MG63 (cell line): ENCODE measurements around the gene MOSMO. TPM values are rescaled to one million over a fixed set of nuclear protein-coding genes. Genes with fewer than 3 reads are reported as not detected.
A peak's percentile ranks its signal among the peaks of the same experiment; 100 is the strongest.

Experiments
- DNase-seq: peaks from one replicate; pipeline ENCODE4 v3.0.0-alpha.2; 2020
- H3K27me3 ChIP-seq: fragments of 250-450 bp; sonication (Bioruptor Pico); 2 replicates; pipeline ENCODE4 v1.5.1; 2020; ENCODE audit warnings: mild to moderate bottlenecking, moderate library complexity
- H3K36me3 ChIP-seq: fragments of 250-450 bp; sonication (Bioruptor Pico); 2 replicates; pipeline ENCODE4 v1.5.1; 2020; ENCODE audit warnings: mild to moderate bottlenecking, moderate library complexity
- H3K4me3 ChIP-seq: fragments of 250-450 bp; sonication (Bioruptor Pico); 2 replicates; pipeline ENCODE4 v1.5.1; 2020; ENCODE audit warnings: mild to moderate bottlenecking, moderate library complexity
- H3K9me3 ChIP-seq: fragments of 250-450 bp; sonication (Bioruptor Pico); 2 replicates; pipeline ENCODE4 v1.5.1; 2020; ENCODE audit warnings: mild to moderate bottlenecking, moderate library complexity
- total RNA-seq: library from RNA; depleted of rRNA; stranded (reverse); fragments of >200 nt; shearing (Covaris generic); gene quantifications from 2 replicates; pipeline ENCODE4 v1.2.3, GENCODE V29; 2014; ENCODE audit warnings: low replicate concordance

The MOSMO gene
- total RNA-seq, 1 experiment from 2014 or later = 17.6 TPM

- Histone ChIP-seq H3K36me3 (peaks cover 26% of the 10 kb centered on the region; the same call in 1 of the 2 replicates), H3K9me3 (peaks cover 19% of the 10 kb centered on the region), H3K27me3 (no peaks in the 10 kb centered on the region), H3K4me3 (no peak overlapping the region)
- DNase-seq = no peak
Measured at GRCh38 chr16:22063888-22064467, 56.1 kb downstream of the MOSMO start.

DNA sequence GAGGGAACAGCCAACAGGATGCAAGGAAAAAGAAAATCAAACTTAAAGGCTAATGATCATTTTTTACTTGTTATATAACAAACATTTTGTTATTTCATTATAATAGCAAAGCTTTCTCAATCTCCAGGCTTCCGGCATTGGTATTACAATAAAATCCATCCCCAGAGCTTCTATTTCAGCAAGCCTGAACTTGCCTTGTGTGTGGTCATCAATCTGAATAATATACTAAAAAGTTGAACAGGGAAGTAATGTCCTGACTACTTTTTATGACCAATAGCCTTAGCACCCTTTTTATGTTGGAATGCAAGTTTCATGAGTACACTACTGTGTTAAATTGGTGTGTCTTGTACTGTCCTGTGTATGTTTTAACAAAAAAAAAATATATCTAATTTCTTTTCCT, 57.3 kb downstream of the MOSMO start:
- Histone ChIP-seq H3K9me3 (peaks cover 19% of the 10 kb centered on the region), H3K4me3 (no peak overlapping the region), H3K27me3 (no peaks in the 10 kb centered on the region), H3K36me3 (peaks cover 26% of the 10 kb centered on the region; the same call in 1 of the 2 replicates)
- DNase-seq = no peak

DNA sequence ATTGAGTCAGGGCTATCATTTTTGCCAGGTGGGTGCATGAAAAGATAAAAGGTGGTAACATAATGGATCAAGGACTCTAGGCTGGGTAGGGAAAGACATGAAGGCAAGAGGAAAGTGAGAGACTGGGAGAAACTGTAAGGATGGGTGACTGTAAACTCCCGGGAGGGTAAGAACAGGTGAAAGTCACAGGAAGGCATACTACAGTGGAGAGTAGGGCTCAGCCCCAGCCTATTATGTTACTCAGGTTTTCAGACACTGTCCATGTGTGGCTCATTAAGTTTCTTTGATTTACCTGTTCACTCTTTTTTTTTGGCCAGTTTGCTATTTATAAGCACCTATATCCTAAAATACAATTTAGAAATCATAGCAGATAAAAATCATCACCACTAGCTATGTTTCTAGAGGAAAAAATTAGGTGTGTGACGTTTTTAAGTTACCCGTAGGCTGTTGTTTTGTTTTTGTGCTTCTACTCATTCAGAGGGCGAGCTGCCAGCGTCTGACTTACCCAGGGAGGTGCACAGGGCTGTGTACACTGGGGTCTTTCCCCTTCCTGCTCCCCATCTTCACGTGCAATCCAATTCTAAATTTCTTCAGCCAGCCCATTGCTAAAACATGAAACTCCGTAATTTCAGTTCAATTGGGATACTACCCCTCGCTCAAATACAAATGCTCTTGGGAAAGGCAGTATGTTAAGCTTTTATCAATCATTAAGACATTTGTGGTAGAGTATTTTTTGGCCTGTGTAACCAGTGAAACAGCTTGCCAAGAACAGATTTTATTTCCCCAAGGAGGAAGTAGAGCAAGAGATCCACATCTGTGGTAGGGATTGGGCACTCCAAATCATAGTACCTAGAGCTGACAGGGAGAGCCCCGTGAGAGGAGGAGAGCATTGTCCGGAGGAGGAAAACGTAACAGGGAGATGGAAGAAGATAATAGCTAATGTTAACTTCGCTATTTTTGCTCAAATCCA, 62.7 kb downstream of the MOSMO start:
- peaks cover 21% of the 10 kb centered on the region for H3K36me3 ChIP-seq
- H3K27me3 ChIP-seq = no peaks in the 10 kb centered on the region
- DNase-seq = peak; percentile 16
- no peak overlapping the region for H3K4me3 ChIP-seq
- peaks cover 19% of the 10 kb centered on the region for H3K9me3 ChIP-seq

DNA sequence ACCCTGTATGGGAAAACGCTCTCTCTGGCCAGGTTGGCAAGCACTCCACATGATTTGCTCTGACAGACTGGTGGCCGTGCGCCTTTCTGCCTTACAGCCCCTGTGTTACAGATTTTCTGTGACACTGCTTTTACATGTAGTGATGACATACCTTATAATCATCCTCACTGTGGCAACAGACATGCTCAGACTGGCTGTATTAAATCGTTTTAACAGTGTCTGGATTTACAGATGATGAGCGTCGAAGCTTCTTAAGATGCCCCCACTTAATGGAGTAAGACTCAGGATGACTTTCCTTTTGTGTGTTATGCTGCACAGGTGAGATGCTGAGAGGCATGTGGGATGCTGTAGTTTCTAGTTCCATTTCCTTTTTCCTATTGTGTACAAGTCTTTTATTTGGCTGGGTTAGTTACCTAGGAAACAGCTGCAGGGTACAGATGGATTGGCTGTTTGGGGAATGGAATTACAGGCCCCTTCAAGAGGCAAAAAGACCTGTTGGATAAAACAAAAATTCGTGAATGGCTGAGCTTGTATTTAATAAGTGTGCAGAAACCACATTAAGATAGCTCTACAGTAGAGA, 63.5 kb downstream of the MOSMO start:
- H3K4me3 ChIP-seq = no peak overlapping the region
- H3K36me3 ChIP-seq = peaks cover 20% of the 10 kb centered on the region
- peaks cover 15% of the 10 kb centered on the region for H3K9me3 ChIP-seq
- no peaks in the 10 kb centered on the region for H3K27me3 ChIP-seq
- no peak for DNase-seq

GRCh38 chr16:22073350-22073749, 65.4 kb downstream of the MOSMO start:
- Histone ChIP-seq H3K4me3 (no peak overlapping the region), H3K9me3 (no peaks in the 10 kb centered on the region; the same call in 1 of the 2 replicates), H3K27me3 (no peaks in the 10 kb centered on the region), H3K36me3 (peaks cover 11% of the 10 kb centered on the region)
- DNase-seq = no peak

GRCh38 chr16:22075043-22075757, 67.3 kb downstream of the MOSMO start:
- H3K27me3 ChIP-seq = no peaks in the 10 kb centered on the region
- H3K4me3 ChIP-seq = no peak overlapping the region
- peak; percentile 24 for DNase-seq
- no peaks in the 10 kb centered on the region; the same call in 1 of the 2 replicates for H3K9me3 ChIP-seq
- peaks cover 18% of the 10 kb centered on the region for H3K36me3 ChIP-seq

DNA sequence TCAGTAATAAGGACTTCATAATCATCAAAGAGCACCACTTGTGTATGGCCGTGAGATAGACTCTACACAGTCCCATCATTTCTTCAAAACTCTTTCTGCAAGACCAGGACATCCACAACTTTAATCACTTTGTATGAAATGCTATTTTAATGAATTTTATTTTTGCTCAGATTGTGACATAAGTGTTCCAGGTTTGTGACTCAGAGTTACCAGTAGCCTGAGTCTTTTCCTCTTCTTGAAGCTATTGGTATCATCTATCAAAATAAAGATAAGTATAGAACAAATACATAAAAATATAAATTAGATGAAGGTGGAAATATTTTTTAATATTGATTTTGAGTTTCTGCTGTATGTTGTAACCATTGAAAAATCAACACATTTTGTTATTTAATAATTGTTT, 67.9 kb downstream of the MOSMO start:
- no peaks in the 10 kb centered on the region; the same call in 1 of the 2 replicates for H3K9me3 ChIP-seq
- no peak overlapping the region for H3K4me3 ChIP-seq
- H3K36me3 ChIP-seq = peaks cover 18% of the 10 kb centered on the region
- DNase-seq = no peak
- no peaks in the 10 kb centered on the region for H3K27me3 ChIP-seq

DNA sequence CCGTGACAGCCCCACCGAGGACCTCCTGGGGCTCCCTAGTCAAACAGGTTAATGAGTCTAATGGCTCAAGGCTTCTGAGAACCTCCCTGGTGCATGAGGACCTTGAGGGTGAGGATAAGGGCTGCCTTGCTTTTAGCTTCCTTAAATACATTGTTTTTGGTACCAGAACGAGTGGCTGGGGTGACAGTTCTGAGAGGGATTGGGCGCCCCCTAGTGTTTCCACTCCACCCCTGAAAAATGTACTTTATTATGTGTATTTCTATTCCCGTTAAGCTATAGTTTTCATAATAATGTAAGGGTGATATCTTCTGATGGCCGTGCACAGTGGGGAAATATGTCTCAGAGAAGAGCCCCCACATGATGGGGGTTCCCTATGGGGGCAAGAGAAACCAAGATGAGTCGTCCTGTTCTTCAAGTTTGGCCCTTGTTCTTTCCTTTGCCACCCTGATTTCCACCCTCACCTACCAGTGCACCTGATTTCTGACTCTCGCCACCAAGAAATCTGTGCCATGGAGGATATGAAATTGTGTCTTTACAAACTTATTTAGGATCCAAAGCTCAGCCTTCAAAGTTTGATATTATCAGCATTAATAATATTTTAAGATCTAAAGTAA, 69.9 kb downstream of the MOSMO start:
- H3K9me3 ChIP-seq = no peaks in the 10 kb centered on the region; the same call in 1 of the 2 replicates
- no peak overlapping the region for H3K4me3 ChIP-seq
- DNase-seq = peak; percentile 45
- no peaks in the 10 kb centered on the region for H3K27me3 ChIP-seq
- peaks cover 21% of the 10 kb centered on the region for H3K36me3 ChIP-seq

DNA sequence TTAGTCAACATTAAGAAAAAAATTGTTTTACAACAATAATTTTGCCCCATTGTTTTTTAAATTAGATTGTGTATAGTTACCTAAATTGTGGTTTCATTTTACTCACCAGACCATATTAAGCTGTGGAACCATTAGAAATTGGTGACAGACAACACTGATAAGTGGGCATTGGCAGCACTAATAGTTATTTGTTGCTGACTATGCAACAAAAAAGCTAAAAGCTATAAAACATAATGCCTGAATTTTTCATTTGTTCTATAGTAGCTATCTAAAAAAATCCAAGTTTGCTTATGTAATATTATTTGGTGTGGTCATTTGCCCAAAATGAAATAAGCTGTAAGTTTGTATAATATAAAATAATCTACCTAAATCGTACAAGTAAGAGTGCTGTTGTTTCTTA, 70.7 kb downstream of the MOSMO start:
- Histone ChIP-seq H3K4me3 (no peak overlapping the region), H3K27me3 (no peaks in the 10 kb centered on the region), H3K9me3 (no peaks in the 10 kb centered on the region; the same call in 1 of the 2 replicates), H3K36me3 (peaks cover 21% of the 10 kb centered on the region)
- DNase-seq = no peak

DNA sequence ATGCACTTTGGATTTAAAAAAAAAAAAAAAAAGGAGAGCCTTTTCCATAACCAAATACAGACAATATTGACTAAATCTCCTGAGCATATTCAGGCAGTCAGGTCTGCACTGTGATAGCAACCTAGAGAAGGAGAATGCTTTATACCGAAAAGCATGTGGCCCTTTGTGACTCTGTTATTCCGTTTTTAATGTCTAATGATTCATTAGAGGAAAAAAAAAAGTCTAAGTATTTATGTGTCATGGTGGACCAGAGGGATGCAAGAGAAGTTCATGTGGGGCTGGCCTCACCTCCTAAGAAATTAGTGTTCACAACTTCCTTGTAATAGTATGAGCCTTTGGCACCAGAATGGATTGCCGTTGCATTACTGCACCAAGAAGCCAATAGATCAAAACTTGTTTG, 73.1 kb downstream of the MOSMO start:
- no peak overlapping the region for H3K4me3 ChIP-seq
- peaks cover 13% of the 10 kb centered on the region for H3K36me3 ChIP-seq
- no peak for DNase-seq
- H3K27me3 ChIP-seq = no peaks in the 10 kb centered on the region
- H3K9me3 ChIP-seq = no peaks in the 10 kb centered on the region

DNA sequence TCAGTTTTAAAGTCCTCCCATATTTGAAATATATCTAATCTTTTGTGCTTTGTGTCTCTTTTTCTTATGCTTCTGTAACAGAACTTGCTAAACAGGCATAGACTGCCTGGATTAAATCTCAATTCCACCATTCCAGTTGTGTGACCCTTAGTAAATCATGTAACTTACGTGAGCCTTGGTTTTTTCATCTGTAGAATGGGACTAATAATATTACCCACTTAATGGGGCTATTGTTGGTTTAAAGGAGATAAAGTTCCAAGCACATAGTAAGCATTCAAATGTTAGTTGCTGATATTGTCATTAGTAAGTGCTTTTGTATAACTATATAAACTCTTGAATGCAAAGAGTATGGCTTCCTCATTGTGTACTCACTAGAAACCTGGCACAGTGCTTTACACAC, 78.5 kb downstream of the MOSMO start:
- no peak for DNase-seq
- Histone ChIP-seq H3K9me3 (no peaks in the 10 kb centered on the region), H3K27me3 (no peaks in the 10 kb centered on the region), H3K4me3 (no peak overlapping the region), H3K36me3 (peaks cover 3% of the 10 kb centered on the region)

GRCh38 chr16:22088642-22089041, 80.7 kb downstream of the MOSMO start:
- H3K9me3 ChIP-seq = no peaks in the 10 kb centered on the region

GRCh38 chr16:22089910-22090309, 82.0 kb downstream of the MOSMO start:
- no peak overlapping the region for H3K4me3 ChIP-seq
- DNase-seq = no peak
- H3K36me3 ChIP-seq = no peaks in the 10 kb centered on the region; the same call in none of the 2 replicates
- H3K27me3 ChIP-seq = no peaks in the 10 kb centered on the region
- H3K9me3 ChIP-seq = no peaks in the 10 kb centered on the region

More at GRCh38 chr16:22088642-22089041, 80.7 kb downstream of the MOSMO start:
- no peak for DNase-seq
- Histone ChIP-seq H3K27me3 (no peaks in the 10 kb centered on the region), H3K36me3 (no peaks in the 10 kb centered on the region; the same call in none of the 2 replicates), H3K4me3 (no peak overlapping the region)

GRCh38 chr16:22091721-22092120, 83.8 kb downstream of the MOSMO start:
- Histone ChIP-seq H3K4me3 (no peak overlapping the region), H3K36me3 (no peaks in the 10 kb centered on the region), H3K27me3 (no peaks in the 10 kb centered on the region), H3K9me3 (no peaks in the 10 kb centered on the region)
- DNase-seq = no peak

DNA sequence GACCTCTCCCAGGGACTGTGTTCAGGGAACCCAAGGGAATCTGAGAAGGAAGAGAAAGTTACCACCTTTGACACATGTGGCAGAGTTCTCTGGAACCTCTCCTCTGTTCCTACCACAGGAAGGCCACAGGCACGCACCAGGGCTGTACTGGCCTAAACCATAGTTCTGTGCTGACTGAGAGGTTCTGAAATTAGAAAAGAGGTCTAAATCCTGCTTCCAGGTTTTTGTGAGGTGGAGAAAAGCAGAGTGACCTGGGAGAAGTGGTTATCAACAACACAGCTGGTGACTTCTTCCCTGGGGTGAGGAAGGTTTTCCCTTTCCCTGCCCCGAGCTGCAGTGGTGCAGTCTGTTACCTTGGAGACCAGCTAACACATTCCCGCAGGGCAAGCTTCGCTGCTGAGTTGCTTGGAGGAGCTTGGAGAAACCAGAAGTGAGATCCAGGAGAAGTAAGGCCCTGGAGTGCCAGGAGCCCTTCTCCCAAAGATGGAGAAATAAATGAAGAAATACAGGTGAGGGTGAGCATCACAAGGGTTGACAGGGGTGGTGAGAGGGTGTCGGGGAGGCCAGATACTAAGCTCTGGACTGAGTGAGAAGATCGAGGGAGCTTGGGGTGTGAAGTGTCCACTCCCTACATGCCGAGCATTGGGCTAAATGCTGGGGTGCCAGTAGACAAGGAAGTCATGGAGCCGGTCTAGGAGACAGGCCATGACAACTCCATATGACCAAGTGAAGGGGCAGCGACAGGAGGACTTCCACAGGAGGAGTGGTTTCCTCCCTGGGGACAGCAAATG, 84.4 kb downstream of the MOSMO start, which contains the start of gene VWA3A:
VWA3A (plus strand) TSS at position 399 of the 791 bp plus-strand sequence; CDS start at position 496, 97 bp downstream.
- H3K9me3 ChIP-seq = no peaks in the 10 kb centered on the region
- H3K27me3 ChIP-seq = peaks cover 1% of the 10 kb centered on the region
- no peak within 1 kb of the TSS for H3K4me3 ChIP-seq
- peak; percentile 13 for DNase-seq
- H3K36me3 ChIP-seq = no peaks in the 10 kb centered on the region
